GM12878 (cell line): Measurements from ENCODE around the gene CHCHD6. TPM values are rescaled to one million over a fixed set of nuclear protein-coding genes. Genes with fewer than 3 reads are reported as not detected.

Source experiments
- ATAC-seq: fragments of 200-7000 bp; cut with Tn5 transposase; 3 replicates; pipeline ENCODE4 v1.9.1; 2020; ENCODE audit warnings: mild to moderate bottlenecking, moderate library complexity
- BruUV-seq: library from RNA; stranded (reverse); fragments of 400-500 nt; replicated peaks from 2 replicates; lab custom pipeline; 2021; lab: Mats Ljungman, UMichigan
- CTCF ChIA-PET: fragments of 300-600 bp; sonication (Branson Sonifier 250); formaldehyde crosslinking; extraction: SDS; loops from one replicate; lab custom pipeline; 2021; ENCODE audit warnings: inconsistent platforms; lab: Yijun Ruan, JAX
- POLR2A ChIA-PET: fragments of 350-600 bp; formaldehyde crosslinking; extraction: SDS; loops from one replicate; lab custom pipeline; 2021; ENCODE audit warnings: inconsistent platforms; lab: Charles Lee
- RAD21 ChIA-PET: fragments of 300-600 bp; sonication (Branson Sonifier 250); formaldehyde crosslinking; loops from one replicate; lab custom pipeline; 2023; ENCODE audit warnings: antibody characterized with exemption; ENCODE audit not compliant: unreplicated experiment; lab: Charles Lee
- SMC1A ChIA-PET: fragments of 300-600 bp; sonication (Branson Sonifier 250); formaldehyde crosslinking; loops from one replicate; lab custom pipeline; 2023; ENCODE audit not compliant: unreplicated experiment, uncharacterized antibody; lab: Charles Lee
- DNase-seq: peaks from one replicate; pipeline ENCODE4 v3.0.0-alpha.2; 2011; ENCODE audit warnings: low read depth, low spot score
- FAIRE-seq: peaks from 3 replicates; lab custom pipeline; 2011; peaks lifted over from hg19 to GRCh38; lab: Jason Lieb, UNC
- H2AFZ ChIP-seq: 2 replicates; pipeline ENCODE4 v1.6.0; 2011; ENCODE audit warnings: low read depth, low read length, control low read depth; ENCODE audit not compliant: control insufficient read depth
- H3K27ac ChIP-seq: 2 replicates; pipeline ENCODE4 v1.5.1; 2011; ENCODE audit warnings: control low read depth; ENCODE audit not compliant: control insufficient read depth, insufficient read depth
- H3K27me3 ChIP-seq, 2 experiments: replicated peaks in 1 of 2; 2 replicates each; pipeline versions ENCODE4 v1.6.0 to v1.6.1; 2011; ENCODE audit warnings: low read length in 1 of 2; ENCODE audit not compliant: control insufficient read depth in 2 of 2, insufficient read depth in 2 of 2
- H3K36me3 ChIP-seq, 2 experiments: 2 replicates each; pipeline ENCODE4 v1.5.1; 2011; ENCODE audit warnings: low read length in 1 of 2; ENCODE audit not compliant: control insufficient read depth in 2 of 2, insufficient read depth in 2 of 2
- H3K4me1 ChIP-seq: 2 replicates; pipeline ENCODE4 v1.6.1; 2011; ENCODE audit warnings: mild to moderate bottlenecking, low read length, moderate library complexity, mixed read lengths; ENCODE audit not compliant: control insufficient read depth, insufficient read depth
- H3K4me2 ChIP-seq: 2 replicates; pipeline ENCODE4 v1.6.0; 2011; ENCODE audit warnings: control low read depth; ENCODE audit not compliant: control insufficient read depth, insufficient read depth
- H3K4me3 ChIP-seq: fragments of 200-600 bp; sonication (generic); 2 replicates; pipeline ENCODE4 v1.5.1; 2016
- H3K79me2 ChIP-seq: 2 replicates; pipeline ENCODE4 v1.6.0; 2011; ENCODE audit warnings: low read length; ENCODE audit not compliant: control insufficient read depth, insufficient read depth
- H3K9ac ChIP-seq: 2 replicates; pipeline ENCODE4 v1.8.0; 2011; ENCODE audit warnings: low read length, control low read depth, mixed read lengths; ENCODE audit not compliant: control insufficient read depth, insufficient read depth
- H3K9me3 ChIP-seq: replicated peaks from 3 replicates; pipeline ENCODE4 v1.5.1; 2011; ENCODE audit warnings: mild to moderate bottlenecking, low read length; ENCODE audit not compliant: control insufficient read depth, insufficient read depth
- H4K20me1 ChIP-seq: 2 replicates; pipeline ENCODE4 v1.6.0; 2011; ENCODE audit not compliant: control insufficient read depth, insufficient read depth
- KAT2A ChIP-seq: conservative IDR thresholded peaks from 2 replicates; pipeline ENCODE4 v1.6.1; 2011; ENCODE audit warnings: low read depth, low read length; ENCODE audit not compliant: control insufficient read depth
- MTA2 ChIP-seq: fragments of 450-650 bp; IDR thresholded peaks from 2 replicates; pipeline ENCODE4 v1.6.1; 2016; ENCODE audit warnings: low read depth, mild to moderate bottlenecking, moderate library complexity
- MTA3 ChIP-seq: IDR thresholded peaks from 2 replicates; pipeline ENCODE4 v1.6.1; 2012; ENCODE audit warnings: low read length, inconsistent platforms, borderline replicate concordance
- NKRF ChIP-seq: fragments of 450-650 bp; conservative IDR thresholded peaks from 2 replicates; pipeline ENCODE4 v1.6.1; 2017; ENCODE audit warnings: mild to moderate bottlenecking, moderate library complexity
- WRNIP1 ChIP-seq: IDR thresholded peaks from 2 replicates; pipeline ENCODE4 v1.6.1; 2011; ENCODE audit warnings: low read depth, low read length, improper control_type of control experiment, borderline replicate concordance
- ZBTB40 ChIP-seq: fragments of 450-650 bp; IDR thresholded peaks from 2 replicates; pipeline ENCODE4 v1.6.1; 2016; ENCODE audit warnings: mild to moderate bottlenecking, moderate library complexity, borderline replicate concordance
- ZNF24 ChIP-seq: fragments of 450-650 bp; IDR thresholded peaks from 2 replicates; pipeline ENCODE4 v1.6.1; 2017; ENCODE audit warnings: antibody characterized with exemption, mild to moderate bottlenecking
- WGBS: methylation state at CpG from one replicate; pipeline ENCODE4 v1.1.6; 2016; ENCODE audit warnings: low lambda C conversion rate; ENCODE audit not compliant: insufficient replicate concordance, insufficient coverage; ENCODE audit errors: missing lambda C conversion rate; 5-methylcytosine and 5-hydroxymethylcytosine counted together
- in situ Hi-C: fragments of 300-500 bp; cut with MboI; formaldehyde crosslinking; loops from 9 replicates; pipeline ENCODE4 v1.14.3; 2018; ENCODE audit warnings: mixed read lengths
- intact Hi-C: fragments of 100-400 bp; cut with micrococcal nuclease; formaldehyde crosslinking; loops from one replicate; pipeline ENCODE4 v1.14.2; 2022; ENCODE audit not compliant: unreplicated experiment
- polyA plus RNA-seq, 11 experiments: library from polyadenylated mRNA; depleted of rRNA in 4 of 11; unstranded in 6 of 11; stranded (reverse) in 5 of 11; fragments of >200 nt; fragmentation: Nextera tagmentation in 4 of 11; fragmentation: Illumina TruSeq in 1 of 11; extraction: Ambion mirVana in 4 of 11; extraction: Trizol in 1 of 11; gene quantifications; 1 replicate in 1 of 11; 2 replicates in 10 of 11; pipeline versions ENCODE4 v1.2.1 to v1.2.3, GENCODE V29; 2011 to 2016; ENCODE audit warnings: inconsistent platforms in 2 of 11, missing spikeins in 2 of 11, low read depth in 1 of 11
- total RNA-seq, 4 experiments: library from RNA; depleted of rRNA in 3 of 4; stranded (reverse); fragments of >200 nt in 3 of 4; fragmentation: Illumina TruSeq in 1 of 4; extraction: Trizol in 1 of 4; gene quantifications; 2 replicates each; pipeline versions ENCODE4 v1.2.1 to v1.2.3, GENCODE V29; 2013 to 2021
- TF ChIP-seq, protein P1 (sequence below): fragments of 450-650 bp; IDR thresholded peaks from 2 replicates; pipeline ENCODE4 v1.6.1; 2017; ENCODE audit warnings: mild to moderate bottlenecking, moderate library complexity
- TF ChIP-seq, protein P2 (sequence below): fragments of 150-350 bp; IDR thresholded peaks from 2 replicates; pipeline ENCODE4 v1.6.1; 2014; ENCODE audit warnings: mild to moderate bottlenecking, low read depth, low read length

Gene CHCHD6
- total and polyA plus RNA-seq, 10 of the 15 experiments (the other 5 are each of a cell fraction or from before 2014, with no cell fraction given), result 2.7 to 16.7 (median 12.3) TPM

DNA sequence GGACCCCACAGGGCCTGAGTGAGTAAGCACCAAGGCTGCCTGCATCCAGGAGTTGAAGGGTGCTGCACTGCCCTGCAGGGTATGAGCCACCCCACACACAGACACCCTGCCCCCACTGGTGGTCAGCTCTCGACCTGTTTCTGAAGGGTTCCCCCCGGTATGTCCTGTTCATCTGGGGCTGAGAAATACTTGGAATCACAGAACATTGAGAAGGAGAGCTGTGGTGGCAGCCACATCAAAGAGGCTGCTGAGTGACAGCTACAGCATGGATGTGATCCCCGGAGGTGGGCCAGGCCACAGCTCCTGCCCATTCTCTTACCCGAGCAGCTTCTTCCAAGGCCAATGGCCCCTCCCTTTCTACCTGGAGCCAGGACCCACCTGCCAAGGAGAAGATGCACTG lies 212.5 kb downstream of the CHCHD6 start:
- no peaks in the 10 kb centered on the region for H3K79me2 ChIP-seq
- H3K9ac ChIP-seq, result no peak overlapping the region
- H3K4me2 ChIP-seq, result no peak overlapping the region
- RAD21 ChIA-PET, result no interaction called here
- DNase-seq, result no peak
- no peaks in the 10 kb centered on the region for H3K27me3 ChIP-seq
- H3K4me1 ChIP-seq, result peaks cover 26% of the 10 kb centered on the region
- no peak overlapping the region for H3K27ac ChIP-seq
- BruUV-seq, result no TSS peak
- SMC1A ChIA-PET, result no interaction called here
- CTCF ChIA-PET, result interaction anchor here (0.6 kb wide), 1 partner anchor 66 kb away, joined by 4 read pairs; the partner anchor contains the start of gene PLXNA1
- H4K20me1 ChIP-seq, result no peaks in the 10 kb centered on the region
- no peak for ATAC-seq
- intact Hi-C loops, result no loop called here
- H3K36me3 ChIP-seq, result no peaks in the 10 kb centered on the region; a peak in 1 of 4 replicates
- POLR2A ChIA-PET, result no interaction called here
- no peaks in the 10 kb centered on the region; the same call in 1 of the 3 replicates for H3K9me3 ChIP-seq
- WGBS, result 96% methylated on average over 4 of the region's 4 CpGs
- H3K4me3 ChIP-seq, result no peak overlapping the region
- FAIRE-seq, result no peak
- in situ Hi-C loops, result no loop called here
- H2AFZ ChIP-seq, result no peak overlapping the region
- TF ChIP-seq, protein P1, sequence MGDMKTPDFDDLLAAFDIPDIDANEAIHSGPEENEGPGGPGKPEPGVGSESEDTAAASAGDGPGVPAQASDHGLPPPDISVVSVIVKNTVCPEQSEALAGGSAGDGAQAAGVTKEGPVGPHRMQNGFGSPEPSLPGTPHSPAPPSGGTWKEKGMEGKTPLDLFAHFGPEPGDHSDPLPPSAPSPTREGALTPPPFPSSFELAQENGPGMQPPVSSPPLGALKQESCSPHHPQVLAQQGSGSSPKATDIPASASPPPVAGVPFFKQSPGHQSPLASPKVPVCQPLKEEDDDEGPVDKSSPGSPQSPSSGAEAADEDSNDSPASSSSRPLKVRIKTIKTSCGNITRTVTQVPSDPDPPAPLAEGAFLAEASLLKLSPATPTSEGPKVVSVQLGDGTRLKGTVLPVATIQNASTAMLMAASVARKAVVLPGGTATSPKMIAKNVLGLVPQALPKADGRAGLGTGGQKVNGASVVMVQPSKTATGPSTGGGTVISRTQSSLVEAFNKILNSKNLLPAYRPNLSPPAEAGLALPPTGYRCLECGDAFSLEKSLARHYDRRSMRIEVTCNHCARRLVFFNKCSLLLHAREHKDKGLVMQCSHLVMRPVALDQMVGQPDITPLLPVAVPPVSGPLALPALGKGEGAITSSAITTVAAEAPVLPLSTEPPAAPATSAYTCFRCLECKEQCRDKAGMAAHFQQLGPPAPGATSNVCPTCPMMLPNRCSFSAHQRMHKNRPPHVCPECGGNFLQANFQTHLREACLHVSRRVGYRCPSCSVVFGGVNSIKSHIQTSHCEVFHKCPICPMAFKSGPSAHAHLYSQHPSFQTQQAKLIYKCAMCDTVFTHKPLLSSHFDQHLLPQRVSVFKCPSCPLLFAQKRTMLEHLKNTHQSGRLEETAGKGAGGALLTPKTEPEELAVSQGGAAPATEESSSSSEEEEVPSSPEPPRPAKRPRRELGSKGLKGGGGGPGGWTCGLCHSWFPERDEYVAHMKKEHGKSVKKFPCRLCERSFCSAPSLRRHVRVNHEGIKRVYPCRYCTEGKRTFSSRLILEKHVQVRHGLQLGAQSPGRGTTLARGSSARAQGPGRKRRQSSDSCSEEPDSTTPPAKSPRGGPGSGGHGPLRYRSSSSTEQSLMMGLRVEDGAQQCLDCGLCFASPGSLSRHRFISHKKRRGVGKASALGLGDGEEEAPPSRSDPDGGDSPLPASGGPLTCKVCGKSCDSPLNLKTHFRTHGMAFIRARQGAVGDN, result no peak
- TF ChIP-seq MTA2 (no peak), WRNIP1 (no peak), MTA3 (no peak), ZNF24 (no peak), ZBTB40 (no peak), NKRF (no peak), KAT2A (no peak)
- TF ChIP-seq, protein P2, sequence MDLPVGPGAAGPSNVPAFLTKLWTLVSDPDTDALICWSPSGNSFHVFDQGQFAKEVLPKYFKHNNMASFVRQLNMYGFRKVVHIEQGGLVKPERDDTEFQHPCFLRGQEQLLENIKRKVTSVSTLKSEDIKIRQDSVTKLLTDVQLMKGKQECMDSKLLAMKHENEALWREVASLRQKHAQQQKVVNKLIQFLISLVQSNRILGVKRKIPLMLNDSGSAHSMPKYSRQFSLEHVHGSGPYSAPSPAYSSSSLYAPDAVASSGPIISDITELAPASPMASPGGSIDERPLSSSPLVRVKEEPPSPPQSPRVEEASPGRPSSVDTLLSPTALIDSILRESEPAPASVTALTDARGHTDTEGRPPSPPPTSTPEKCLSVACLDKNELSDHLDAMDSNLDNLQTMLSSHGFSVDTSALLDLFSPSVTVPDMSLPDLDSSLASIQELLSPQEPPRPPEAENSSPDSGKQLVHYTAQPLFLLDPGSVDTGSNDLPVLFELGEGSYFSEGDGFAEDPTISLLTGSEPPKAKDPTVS, result no peak
